Rectal smooth muscle tissue (tissue), 1 donor: ENCODE data around the gene NKD2.

Experiments
- H3K27ac ChIP-seq: one replicate; pipeline ENCODE4 v1.7.0; 2013; ENCODE audit warnings: low read depth, low read length, inconsistent platforms
- H3K27me3 ChIP-seq: one replicate; pipeline ENCODE4 v1.7.0; 2013; ENCODE audit warnings: low read length; ENCODE audit not compliant: control insufficient read depth, insufficient read depth
- H3K36me3 ChIP-seq: one replicate; pipeline ENCODE4 v1.7.0; 2013; ENCODE audit warnings: low read length; ENCODE audit not compliant: control insufficient read depth, insufficient read depth
- H3K4me1 ChIP-seq: one replicate; pipeline ENCODE4 v1.7.0; 2013; ENCODE audit warnings: low read length; ENCODE audit not compliant: control insufficient read depth, insufficient read depth
- H3K4me3 ChIP-seq: one replicate; pipeline ENCODE4 v1.7.0; 2013; ENCODE audit warnings: low read length
- H3K9ac ChIP-seq: one replicate; pipeline ENCODE4 v1.7.0; 2013; ENCODE audit warnings: low read length

Gene NKD2

GRCh38 chr5:981456-981855, 27.1 kb upstream of the NKD2 start:
- no peaks in the 10 kb centered on the region for H3K36me3 ChIP-seq
- no peaks in the 10 kb centered on the region for H3K27me3 ChIP-seq
- peaks cover 4% of the 10 kb centered on the region for H3K4me1 ChIP-seq
- H3K27ac ChIP-seq, result no peak overlapping the region
- no peak overlapping the region for H3K9ac ChIP-seq
- H3K4me3 ChIP-seq, result no peak overlapping the region

- Histone ChIP-seq H3K36me3 (no peaks in the 10 kb centered on the region), H3K4me3 (no peak overlapping the region), H3K27ac (no peak overlapping the region), H3K4me1 (peaks cover 4% of the 10 kb centered on the region), H3K27me3 (no peaks in the 10 kb centered on the region), H3K9ac (no peak overlapping the region)
These were observed 26.0 kb upstream of the NKD2 start for GRCh38 chr5:982377-983237.

GRCh38 chr5:983238-983524, 25.4 kb upstream of the NKD2 start:
- Histone ChIP-seq H3K36me3 (no peaks in the 10 kb centered on the region), H3K27me3 (no peaks in the 10 kb centered on the region), H3K4me1 (peaks cover 4% of the 10 kb centered on the region), H3K4me3 (no peak overlapping the region), H3K27ac (no peak overlapping the region), H3K9ac (no peak overlapping the region)

- H3K4me3 ChIP-seq, result no peak overlapping the region
- H3K27ac ChIP-seq, result no peak overlapping the region
- H3K9ac ChIP-seq, result no peak overlapping the region
- H3K36me3 ChIP-seq, result no peaks in the 10 kb centered on the region
- peaks cover 4% of the 10 kb centered on the region for H3K4me1 ChIP-seq
- no peaks in the 10 kb centered on the region for H3K27me3 ChIP-seq
These were observed 25.0 kb upstream of the NKD2 start for GRCh38 chr5:983568-983967.

GRCh38 chr5:984774-985173, 23.8 kb upstream of the NKD2 start:
- Histone ChIP-seq H3K36me3 (no peaks in the 10 kb centered on the region), H3K27ac (no peak overlapping the region), H3K4me3 (no peak overlapping the region), H3K27me3 (no peaks in the 10 kb centered on the region), H3K9ac (no peak overlapping the region), H3K4me1 (peaks cover 4% of the 10 kb centered on the region)

GRCh38 chr5:987761-988160, 20.8 kb upstream of the NKD2 start:
- H3K27me3 ChIP-seq, result no peaks in the 10 kb centered on the region
- H3K4me1 ChIP-seq, result no peaks in the 10 kb centered on the region
- no peak overlapping the region for H3K27ac ChIP-seq
- no peak overlapping the region for H3K9ac ChIP-seq
- H3K4me3 ChIP-seq, result no peak overlapping the region
- no peaks in the 10 kb centered on the region for H3K36me3 ChIP-seq

GRCh38 chr5:988322-988721, 20.3 kb upstream of the NKD2 start:
- Histone ChIP-seq H3K27ac (no peak overlapping the region), H3K4me1 (no peaks in the 10 kb centered on the region), H3K9ac (no peak overlapping the region), H3K36me3 (no peaks in the 10 kb centered on the region), H3K4me3 (no peak overlapping the region), H3K27me3 (no peaks in the 10 kb centered on the region)

GRCh38 chr5:989961-990530, 18.6 kb upstream of the NKD2 start:
- Histone ChIP-seq H3K27me3 (no peaks in the 10 kb centered on the region), H3K36me3 (no peaks in the 10 kb centered on the region), H3K4me1 (no peaks in the 10 kb centered on the region), H3K4me3 (no peak overlapping the region), H3K27ac (no peak overlapping the region), H3K9ac (no peak overlapping the region)

- Histone ChIP-seq H3K27ac (no peak overlapping the region), H3K36me3 (no peaks in the 10 kb centered on the region), H3K9ac (no peak overlapping the region), H3K27me3 (no peaks in the 10 kb centered on the region), H3K4me3 (no peak overlapping the region), H3K4me1 (no peaks in the 10 kb centered on the region)
These were observed 16.9 kb upstream of the NKD2 start for GRCh38 chr5:991472-992267.

GRCh38 chr5:994272-994607, 14.4 kb upstream of the NKD2 start:
- Histone ChIP-seq H3K27ac (no peak overlapping the region), H3K9ac (no peak overlapping the region), H3K4me1 (peaks cover 2% of the 10 kb centered on the region), H3K36me3 (no peaks in the 10 kb centered on the region), H3K4me3 (no peak overlapping the region), H3K27me3 (no peaks in the 10 kb centered on the region)

GRCh38 chr5:994821-995220, 13.8 kb upstream of the NKD2 start:
- peaks cover 2% of the 10 kb centered on the region for H3K4me1 ChIP-seq
- H3K9ac ChIP-seq, result no peak overlapping the region
- H3K27me3 ChIP-seq, result no peaks in the 10 kb centered on the region
- no peaks in the 10 kb centered on the region for H3K36me3 ChIP-seq
- H3K27ac ChIP-seq, result no peak overlapping the region
- H3K4me3 ChIP-seq, result no peak overlapping the region

GRCh38 chr5:995318-995717, 13.3 kb upstream of the NKD2 start:
- Histone ChIP-seq H3K36me3 (no peaks in the 10 kb centered on the region), H3K27ac (no peak overlapping the region), H3K27me3 (no peaks in the 10 kb centered on the region), H3K4me1 (peaks cover 2% of the 10 kb centered on the region), H3K4me3 (no peak overlapping the region), H3K9ac (no peak overlapping the region)
